HG02885 (cell line): ENCODE measurements around the gene TMTC4.

ENCODE experiments used
- ATAC-seq: cut with Tn5 transposase; IDR thresholded peaks from one replicate; pipeline ENCODE4 v1.9.1; 2021; ENCODE audit warnings: mild to moderate bottlenecking; ENCODE audit not compliant: unreplicated experiment, poor library complexity

Gene TMTC4

DNA sequence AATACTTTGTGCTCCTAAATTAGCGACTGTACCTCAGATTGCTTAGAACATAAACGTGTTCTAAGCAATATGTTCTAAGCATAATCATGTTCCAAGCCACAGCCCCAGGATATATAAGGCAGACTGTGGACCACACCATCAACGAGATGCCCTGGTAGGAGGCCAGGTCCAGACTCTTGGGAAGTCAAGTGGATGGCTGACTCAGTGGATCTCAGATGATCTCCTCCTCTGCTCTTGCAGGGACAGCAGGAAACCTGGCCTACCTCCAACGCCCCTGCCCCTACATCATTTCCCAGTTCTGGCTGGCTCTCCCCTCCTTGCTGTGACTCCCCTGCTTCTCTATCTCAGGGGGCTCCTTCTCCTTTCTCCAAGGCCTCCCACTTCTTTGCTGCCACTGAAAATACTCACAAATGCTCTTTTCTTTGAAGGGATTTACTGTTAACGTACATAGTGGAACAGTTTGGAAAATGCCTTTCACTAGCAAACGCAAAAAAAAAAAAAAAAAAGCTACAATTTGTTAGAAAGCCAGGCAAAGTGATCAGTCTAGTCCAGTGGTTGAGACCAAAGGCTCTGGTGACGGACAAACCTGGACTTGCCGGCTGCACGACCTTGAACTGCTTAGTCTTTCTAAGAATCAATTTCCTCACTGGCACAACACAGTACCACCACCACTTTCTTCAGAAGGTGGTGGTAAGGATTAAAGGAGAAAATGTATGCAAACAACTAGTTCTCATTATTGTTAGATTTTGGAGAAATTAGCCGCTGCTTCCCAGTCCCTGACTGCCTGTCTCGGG lies 3.0 kb downstream of the TMTC4 start:
- ATAC-seq = no peak

DNA sequence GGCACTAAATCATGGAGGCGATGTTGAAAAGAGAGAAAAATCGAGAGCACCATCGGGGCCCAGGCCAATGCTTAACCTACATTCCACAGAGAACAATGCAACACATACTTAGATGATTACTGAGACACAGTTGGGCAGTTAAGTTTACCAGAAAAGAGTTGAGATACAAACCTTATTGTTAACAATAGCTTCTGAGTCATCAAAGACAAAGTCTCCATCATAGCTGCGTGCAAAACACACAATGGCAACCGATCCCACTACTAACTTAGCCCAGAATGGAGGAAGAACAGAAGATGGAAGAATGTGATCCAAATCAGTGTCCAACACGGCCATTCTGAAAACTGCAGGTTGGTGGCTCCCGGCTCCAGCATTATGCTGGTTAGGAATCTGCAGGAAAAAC lies 6.2 kb downstream of the TMTC4 start:
- no peak for ATAC-seq

DNA sequence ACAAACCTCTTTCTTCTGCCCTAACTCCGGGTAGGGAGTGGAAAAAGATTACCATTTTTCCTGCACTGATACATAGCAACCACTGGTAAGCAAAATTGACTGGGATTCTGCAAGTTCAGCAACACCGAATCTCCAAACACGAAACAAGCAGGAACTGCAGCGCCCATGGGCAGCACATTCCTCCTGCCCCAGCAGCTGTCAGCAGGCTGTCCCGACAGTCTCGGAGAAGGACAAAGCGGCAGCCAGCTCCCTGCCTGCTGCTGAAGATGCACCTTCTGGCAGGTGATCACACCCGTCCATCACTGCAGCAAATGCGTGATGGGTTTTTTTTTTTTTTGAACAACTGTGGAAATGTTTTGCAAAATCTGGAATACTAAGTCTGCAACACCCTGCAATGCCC lies 6.7 kb downstream of the TMTC4 start:
- no peak for ATAC-seq

DNA sequence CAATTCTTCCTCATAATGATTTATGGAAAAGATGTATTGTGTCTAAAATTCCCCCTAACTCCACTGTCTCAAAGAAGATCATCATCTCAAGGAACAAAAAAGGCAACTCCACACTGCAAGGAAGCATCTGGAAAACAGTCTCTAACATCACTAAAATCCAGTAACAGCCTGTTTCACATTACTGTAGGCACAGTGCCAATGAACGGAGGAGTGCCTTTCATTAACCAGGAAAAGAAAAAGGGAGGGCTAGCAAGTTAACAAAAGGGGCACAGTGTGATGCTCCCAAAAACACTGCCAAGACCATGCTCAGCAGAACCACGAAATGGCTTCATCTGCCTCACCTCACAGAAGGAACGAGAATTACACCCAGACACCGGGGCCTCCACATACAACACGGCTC lies 8.5 kb downstream of the TMTC4 start:
- ATAC-seq = no peak

DNA sequence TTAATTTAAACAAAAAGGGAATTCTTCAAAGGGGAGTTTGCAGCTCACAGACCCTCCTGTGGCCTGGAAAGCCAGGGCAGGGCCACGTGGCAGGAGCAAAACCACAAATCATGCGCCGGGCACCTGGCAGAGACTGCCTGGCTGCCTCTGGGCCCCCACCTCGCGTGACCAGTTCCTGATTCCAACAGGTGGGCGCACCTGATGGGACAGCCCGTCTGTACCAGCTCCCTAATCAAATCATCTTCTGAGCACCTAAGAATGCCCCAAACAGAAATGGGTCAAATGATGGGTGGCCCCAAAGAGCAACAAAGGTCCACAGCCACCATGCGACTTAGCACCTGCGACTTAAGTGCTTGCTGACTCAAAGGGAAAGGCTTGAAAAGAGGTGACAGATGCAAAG lies 9.2 kb downstream of the TMTC4 start:
- no peak for ATAC-seq

DNA sequence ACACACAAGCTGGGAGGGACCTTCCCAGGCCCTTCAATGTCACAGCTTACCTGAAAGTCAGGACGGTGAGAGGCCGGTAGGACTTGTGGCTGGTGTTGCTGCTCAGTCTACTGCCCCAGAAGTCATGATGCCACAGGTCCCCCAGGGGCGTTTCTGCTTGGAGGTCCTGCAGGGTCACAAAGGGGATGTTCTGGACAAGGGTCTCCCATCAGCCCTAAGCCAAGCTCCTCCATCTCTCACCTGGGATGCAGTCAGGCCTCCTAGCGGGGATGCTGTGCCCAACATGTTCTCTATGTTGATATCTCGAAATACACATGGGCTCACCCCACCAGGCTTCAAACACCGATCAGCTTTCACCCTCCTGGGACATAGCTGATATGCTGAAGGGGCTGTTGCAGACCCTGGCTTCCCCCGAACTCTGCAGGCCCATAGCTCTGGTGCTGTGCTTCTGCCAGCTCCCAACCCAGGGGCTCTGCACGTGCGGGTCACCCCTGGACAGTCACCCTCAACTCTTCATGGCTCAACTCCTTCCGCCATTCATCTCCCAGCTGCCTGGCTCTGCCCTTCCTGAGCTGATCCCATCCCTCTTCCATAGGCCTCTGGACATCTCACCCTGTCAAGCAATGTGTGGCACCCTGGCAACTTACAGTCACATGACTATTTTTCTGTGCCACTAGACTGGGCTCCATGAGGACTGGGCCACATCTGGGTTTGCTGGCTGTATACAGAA lies 10.3 kb downstream of the TMTC4 start:
- no peak for ATAC-seq

DNA sequence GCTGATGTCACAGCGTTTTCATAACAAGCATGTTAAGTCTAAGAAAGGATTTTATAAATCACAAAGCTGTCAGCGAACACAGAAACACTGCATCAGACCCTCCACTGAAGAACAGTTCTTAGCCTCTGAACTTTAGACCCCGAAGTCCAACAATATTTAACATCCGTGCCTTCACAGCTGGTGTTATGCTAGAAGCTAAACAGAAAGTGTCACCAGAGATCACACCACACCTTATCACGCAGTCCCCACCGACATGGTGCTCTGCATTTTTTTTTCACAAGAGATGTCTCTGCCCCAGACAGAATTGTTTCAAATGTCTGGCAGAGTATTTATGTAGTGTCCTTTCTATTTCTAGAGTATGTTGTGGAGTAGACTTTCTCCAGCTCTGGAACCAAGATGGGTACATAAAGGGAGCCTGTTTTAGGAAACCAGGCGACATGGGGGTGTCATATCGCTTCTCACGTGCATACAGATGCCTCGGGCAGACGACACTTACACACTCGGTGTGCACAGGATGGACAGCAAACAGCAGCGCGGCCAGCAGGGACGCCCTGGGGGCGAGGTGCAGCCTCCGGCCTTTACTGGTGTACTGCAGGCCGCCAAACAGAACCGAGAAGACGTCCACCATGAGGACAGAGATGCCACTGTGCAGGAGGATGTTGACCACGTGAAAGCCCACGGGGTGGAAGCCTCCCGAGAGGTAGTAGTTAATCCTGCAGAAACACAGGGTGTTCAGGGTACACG lies 12.0 kb downstream of the TMTC4 start:
- no peak for ATAC-seq

DNA sequence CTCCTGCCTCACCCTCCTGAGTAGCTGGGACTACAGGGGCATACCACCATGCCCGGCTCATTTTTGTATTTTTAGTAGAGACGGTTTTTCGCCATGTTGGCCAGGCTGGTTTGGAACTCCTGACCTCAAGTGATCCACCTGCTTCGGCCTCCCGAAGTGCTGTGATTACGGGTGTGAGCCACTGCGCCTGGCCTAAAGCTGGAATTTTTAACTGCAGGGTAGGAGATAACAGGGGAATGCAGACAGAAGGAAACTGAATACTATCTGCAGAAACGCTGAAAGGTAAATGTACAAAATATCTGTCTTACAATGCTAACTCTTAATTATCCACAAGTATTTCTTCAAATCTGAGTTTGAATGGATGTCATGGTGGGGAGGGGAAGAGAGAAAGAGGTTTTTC lies 13.8 kb downstream of the TMTC4 start:
- ATAC-seq = no peak

DNA sequence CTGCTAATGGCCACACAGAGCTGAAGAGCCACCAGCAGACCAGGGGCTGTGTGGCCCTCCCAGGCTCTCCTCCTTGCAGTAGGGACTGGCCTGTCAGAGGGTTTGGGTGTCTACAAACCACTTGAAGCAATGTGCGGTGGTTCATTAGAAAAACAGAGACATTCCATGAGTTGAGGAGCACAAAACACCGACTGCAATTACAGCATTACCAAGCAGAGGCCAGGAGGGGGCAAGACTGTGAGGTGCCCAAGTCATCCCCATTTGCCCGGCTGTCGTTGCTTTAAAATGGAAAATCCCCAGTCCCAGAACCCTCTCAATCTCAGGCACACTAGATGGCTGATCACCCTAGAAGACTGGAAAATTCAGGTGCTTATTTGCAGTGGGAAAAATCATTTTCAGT lies 15.0 kb downstream of the TMTC4 start:
- ATAC-seq = no peak

DNA sequence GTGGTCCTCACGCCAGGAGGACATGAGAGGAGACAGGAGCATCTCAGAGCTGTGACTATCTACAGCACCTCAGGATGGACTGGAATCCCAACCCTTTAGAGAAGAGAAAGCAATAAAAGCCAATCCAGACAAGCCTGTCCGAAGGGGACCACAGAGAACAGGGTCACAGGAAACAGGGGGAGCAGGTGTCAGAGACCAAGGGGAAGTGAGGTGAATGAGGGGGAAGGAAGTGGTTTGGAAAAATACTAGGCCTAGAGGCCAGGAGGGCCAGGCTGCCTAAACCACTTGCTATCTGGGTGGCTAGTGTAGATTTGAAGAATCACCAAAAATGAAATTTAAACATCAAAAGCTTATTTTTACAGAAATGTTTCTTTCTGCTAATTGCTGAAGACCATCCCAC lies 16.2 kb downstream of the TMTC4 start:
- peak; percentile 87 for ATAC-seq

DNA sequence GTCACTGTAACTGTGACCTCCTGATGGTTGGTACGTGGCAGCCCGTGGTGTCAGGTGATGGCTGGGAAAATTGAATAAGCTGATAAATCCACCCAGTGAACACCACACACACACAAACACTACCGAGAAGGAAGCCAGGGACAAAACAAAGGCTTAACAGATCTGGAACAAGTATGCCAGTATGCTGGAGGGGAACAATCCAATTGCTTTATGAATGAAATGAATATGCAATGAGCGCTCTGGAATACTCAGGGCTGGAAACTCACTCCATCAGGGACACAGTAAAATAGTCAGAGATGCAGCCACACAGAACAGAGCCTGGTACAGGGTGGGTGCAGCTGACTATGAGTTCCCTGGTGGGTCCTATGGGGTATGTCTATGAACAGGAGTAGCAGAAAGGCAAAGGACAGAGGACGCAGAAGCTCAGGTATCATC lies 16.7 kb downstream of the TMTC4 start:
- ATAC-seq = peak; percentile 17

DNA sequence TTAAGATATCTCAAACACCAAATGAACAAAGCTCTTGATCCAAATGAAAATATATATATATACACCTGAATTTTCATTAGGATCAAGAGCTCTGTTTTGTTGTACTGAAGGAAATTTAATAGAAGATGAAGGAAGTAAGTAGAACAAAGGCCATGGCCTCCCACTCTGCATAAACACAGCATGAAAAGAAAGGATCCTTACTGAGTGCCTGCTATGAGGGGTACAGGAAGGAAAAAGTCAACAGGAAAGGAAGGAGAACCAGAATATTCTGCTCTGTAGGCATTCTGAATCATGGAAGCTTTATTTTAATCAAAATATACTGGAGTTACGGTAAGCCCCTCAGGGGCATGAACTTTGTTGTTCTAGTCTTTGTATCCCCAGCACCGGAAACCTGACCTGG lies 22.1 kb downstream of the TMTC4 start:
- no peak for ATAC-seq

DNA sequence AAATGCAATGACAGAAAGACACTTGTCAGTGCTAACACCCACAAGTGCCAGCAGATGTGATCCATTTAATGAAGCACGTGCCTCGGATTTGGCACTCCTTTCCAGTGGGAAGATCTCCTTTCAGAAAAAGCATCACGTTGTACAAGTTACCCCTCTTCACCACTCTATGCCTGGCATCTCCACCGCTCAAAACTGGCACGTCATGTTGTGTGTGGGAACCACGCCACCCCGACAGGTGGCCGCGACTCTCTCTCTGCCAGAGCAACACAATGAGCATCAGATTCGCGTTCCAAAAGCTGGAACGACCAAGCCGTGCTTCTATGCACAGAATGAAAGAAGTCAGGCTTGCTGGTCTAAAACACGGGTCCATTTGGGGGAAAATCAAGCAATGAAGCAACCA lies 24.3 kb downstream of the TMTC4 start:
- no peak for ATAC-seq

DNA sequence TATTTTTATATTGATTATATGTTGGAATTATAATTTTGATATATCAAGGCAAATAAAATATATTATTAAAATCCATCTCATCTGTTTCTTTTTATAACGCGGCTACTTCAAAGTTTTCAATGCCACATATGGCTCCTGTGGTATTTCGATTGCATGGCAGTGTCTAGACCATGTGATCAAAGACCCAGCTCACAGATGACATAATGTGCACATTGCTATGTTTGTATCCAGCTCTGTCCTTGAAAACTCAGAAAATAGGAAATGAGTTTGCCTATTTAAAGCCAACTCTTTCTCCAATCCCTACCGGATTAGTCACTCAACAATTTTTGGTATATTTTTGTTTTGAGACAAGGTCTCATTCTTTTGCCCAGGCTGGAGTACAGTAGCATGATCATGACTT lies 26.2 kb downstream of the TMTC4 start:
- no peak for ATAC-seq

DNA sequence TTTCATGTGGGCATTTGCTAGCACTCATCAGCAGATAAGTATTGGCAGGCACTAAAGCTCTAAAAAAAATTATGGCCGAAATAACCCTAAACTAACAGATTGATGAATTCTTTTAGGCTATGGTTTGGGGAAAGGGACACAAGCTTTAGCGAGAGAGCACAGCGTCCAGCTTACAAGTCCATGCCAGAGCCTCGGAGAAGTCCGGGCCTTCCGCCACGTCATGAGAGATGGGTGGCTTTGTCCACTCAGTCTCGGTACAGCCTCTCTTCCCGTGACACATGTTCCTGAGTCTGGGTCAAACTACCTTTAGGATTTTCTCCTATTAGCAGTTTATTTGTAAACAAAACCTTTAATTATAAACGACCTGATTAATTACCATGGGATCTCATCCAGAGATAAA lies 27.7 kb downstream of the TMTC4 start:
- ATAC-seq = no peak

DNA sequence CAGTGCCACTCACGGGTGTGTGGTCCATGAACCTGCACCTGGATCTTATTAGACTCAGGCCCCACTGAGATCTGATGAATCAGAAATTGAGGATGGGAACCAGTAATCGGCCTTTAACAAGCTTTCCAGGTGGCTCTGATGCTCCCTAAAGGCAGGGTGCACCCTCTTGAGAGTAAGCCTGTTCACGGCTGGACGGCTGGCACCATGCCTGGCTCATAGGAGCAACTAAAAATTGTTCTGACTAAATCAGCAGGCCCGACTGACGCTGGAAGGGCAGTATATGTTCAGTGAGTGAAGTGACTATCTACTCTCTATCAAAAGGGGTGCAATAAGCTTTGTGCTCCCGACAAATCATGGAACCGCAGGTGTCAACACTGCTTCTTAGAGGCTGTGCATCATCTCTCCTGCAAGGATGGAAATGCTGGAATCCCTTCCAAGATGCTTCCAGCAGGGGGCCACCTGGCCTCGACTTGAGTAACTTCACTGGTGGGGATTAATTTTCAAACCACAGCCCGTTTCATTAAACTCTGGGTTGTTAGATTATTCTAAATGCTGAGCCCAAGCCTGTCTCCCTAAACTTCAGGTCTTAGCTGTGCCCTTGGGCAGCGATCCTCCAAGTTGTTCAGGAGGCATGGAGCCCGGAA lies 28.4 kb downstream of the TMTC4 start:
- no peak for ATAC-seq

DNA sequence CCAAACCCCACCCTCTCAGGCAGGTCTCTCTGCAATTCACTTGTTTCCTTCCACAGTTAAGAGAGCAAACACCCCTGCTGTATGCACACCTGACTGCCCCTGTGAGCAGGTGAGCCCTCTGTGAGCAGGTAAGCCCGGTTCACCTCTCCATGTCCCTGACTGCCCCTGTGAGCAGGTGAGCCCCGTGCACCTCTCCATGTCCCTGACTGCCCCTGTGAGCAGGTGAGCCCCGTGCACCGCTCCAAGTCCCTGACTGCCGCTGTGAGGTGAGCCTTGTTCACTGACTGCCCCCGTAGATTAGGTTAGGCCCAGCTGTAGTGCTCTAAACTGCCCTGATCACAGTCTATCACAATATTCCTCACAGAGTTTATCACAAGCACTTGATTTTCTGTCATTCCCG lies 29.2 kb downstream of the TMTC4 start:
- ATAC-seq = no peak

DNA sequence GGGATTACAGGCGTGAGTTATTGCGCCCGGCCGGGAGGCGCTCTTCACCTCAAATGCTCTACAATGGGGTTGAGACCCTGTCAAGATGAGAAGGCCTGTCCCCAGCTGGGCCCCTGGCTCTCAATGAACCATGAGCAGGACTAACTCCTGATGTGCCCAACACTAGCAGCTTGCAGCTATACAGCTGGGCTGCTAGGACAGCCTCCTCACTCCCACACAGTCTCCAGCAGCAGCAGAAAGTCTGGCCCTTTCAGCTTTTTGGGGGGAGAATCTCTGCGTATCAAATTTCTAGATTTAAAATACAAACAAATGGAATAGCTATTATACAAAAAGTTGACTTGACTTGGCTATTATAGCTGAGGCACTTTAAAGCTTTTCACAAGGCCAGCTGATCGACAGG lies 30.2 kb downstream of the TMTC4 start:
- ATAC-seq = no peak

DNA sequence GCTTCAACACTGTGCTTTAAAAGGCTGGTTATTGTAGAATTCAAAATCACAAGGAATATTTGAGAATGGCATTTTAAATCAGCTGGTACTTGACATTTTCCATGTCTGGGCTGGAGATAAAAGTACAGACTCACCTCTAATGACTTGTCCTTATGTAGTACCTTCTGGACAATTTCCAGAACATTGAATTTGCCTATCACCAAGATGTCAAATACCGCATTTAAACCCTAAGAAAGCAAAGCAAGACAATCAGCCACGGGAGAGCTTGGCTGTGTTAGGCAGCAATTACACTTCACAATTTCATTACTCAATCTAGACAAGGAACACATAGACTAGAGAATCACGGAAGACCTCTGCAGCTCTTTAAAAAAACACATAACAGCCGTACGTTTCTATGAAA lies 36.8 kb downstream of the TMTC4 start:
- ATAC-seq = no peak

DNA sequence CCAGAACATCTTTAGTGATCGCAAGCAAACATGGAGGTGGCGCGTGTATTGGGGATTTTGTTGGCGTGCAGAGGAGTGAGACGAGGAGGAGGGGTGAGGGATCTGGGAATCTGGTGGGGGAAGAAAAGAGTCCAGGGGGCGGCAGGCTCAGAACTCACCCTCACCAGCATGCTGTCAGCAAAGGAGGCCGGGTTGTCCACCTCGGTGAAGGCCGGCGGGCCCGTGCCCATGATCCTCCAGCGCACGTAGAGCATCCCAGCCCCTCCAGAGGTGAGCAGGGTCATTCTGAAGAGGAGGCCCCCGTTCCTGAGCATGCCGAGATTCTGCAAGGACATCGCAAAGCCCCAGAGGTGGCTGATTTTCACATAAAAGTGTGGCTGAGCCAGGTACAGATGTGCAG lies 37.2 kb downstream of the TMTC4 start:
- ATAC-seq = no peak

DNA sequence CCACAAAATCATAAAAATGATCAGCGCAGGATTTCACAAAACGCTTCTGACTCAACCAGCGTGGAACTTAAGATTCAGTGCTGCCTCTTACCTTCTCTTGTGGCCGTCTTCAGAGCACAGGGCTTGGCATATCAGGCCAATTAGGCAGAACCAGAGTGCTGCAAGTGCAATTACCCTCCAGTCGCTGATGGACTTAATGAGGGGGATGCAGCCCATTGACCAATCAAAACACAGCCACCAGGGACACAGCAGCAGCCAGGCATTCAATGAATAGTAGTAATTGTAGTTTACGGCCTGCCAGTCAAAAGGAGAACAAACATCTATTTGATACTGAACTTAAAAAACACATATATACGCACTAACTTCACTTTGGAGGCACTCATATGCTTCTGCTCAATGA lies 38.2 kb downstream of the TMTC4 start:
- no peak for ATAC-seq
